Daoy (cell line): ENCODE data around the gene PQBP1. TPM values are rescaled to one million over a fixed set of nuclear protein-coding genes. Genes with fewer than 3 reads are reported as not detected.

Experiments
- DNase-seq: peaks from one replicate; pipeline ENCODE4 v3.0.0-alpha.2; 2015; ENCODE audit warnings: low read depth
- total RNA-seq: library from RNA; depleted of rRNA; stranded (reverse); fragments of >200 nt; shearing (Covaris generic); gene quantifications from 2 replicates; pipeline ENCODE4 v1.2.3, GENCODE V29; 2014

The PQBP1 gene
- total RNA-seq, 1 experiment from 2014 or later = 102 TPM

GRCh38 chrX:48920718-48921104 lies 23.0 kb downstream of the PQBP1 start:
- no peak for DNase-seq

- no peak for DNase-seq
Observed at GRCh38 chrX:48923771-48924170, 26.0 kb downstream of the PQBP1 start.

GRCh38 chrX:48924270-48924669 lies 26.5 kb downstream of the PQBP1 start:
- DNase-seq = no peak

- DNase-seq = no peak
Observed at GRCh38 chrX:48927123-48927522, 29.4 kb downstream of the PQBP1 start.

- DNase-seq = no peak
Observed at GRCh38 chrX:48927736-48928382, 30.1 kb downstream of the PQBP1 start.

GRCh38 chrX:48933757-48934156 lies 36.0 kb downstream of the PQBP1 start:
- DNase-seq = no peak

- DNase-seq = no peak
Observed at GRCh38 chrX:48934581-48935300, 37.0 kb downstream of the PQBP1 start.

- DNase-seq = no peak
Observed at GRCh38 chrX:48935301-48935670, 37.6 kb downstream of the PQBP1 start.

GRCh38 chrX:48936429-48937053 lies 38.8 kb downstream of the PQBP1 start:
- DNase-seq = no peak

GRCh38 chrX:48937054-48937907 lies 39.6 kb downstream of the PQBP1 start:
- peak; percentile 48 for DNase-seq

- DNase-seq = no peak
Observed at GRCh38 chrX:48938721-48939425, 41.1 kb downstream of the PQBP1 start.

GRCh38 chrX:48939524-48940228 lies 41.9 kb downstream of the PQBP1 start:
- no peak for DNase-seq

GRCh38 chrX:48940404-48940955 lies 42.8 kb downstream of the PQBP1 start:
- no peak for DNase-seq

- no peak for DNase-seq
Observed at GRCh38 chrX:48942895-48943294, 45.2 kb downstream of the PQBP1 start.

GRCh38 chrX:48945517-48946348 lies 48.0 kb downstream of the PQBP1 start:
- DNase-seq = peak; percentile 36

GRCh38 chrX:48948589-48948988 lies 50.9 kb downstream of the PQBP1 start:
- no peak for DNase-seq
